H1 (cell line): ENCODE measurements around the gene PKDREJ. TPM values are rescaled to one million over a fixed set of nuclear protein-coding genes. Genes with fewer than 3 reads are reported as not detected.
A peak's percentile ranks its signal among the peaks of the same experiment; 100 is the strongest.

Source experiments
- CTCF ChIA-PET: fragments of 300-600 bp; sonication (Branson Sonifier 250); formaldehyde crosslinking; loops from one replicate; lab custom pipeline; 2021; ENCODE audit not compliant: partially characterized antibody; lab: Charles Lee
- POLR2A ChIA-PET: fragments of 300-600 bp; sonication (Branson Sonifier 250); formaldehyde crosslinking; loops from one replicate; lab custom pipeline; 2021; ENCODE audit warnings: inconsistent platforms; ENCODE audit not compliant: partially characterized antibody; lab: Charles Lee
- DNase-seq, 2 experiments: peaks; one replicate each; pipeline versions ENCODE4 v3.0.0 to v3.0.0-alpha.2; 2010 to 2022; ENCODE audit warnings: low spot score in 2 of 2, low read depth in 1 of 2, mixed read lengths in 1 of 2
- FAIRE-seq: peaks from 2 replicates; lab custom pipeline; 2011; peaks lifted over from hg19 to GRCh38; lab: Jason Lieb, UNC
- H2AFZ ChIP-seq: 2 replicates; pipeline ENCODE4 v1.8.1; 2012; ENCODE audit warnings: low read length, inconsistent platforms
- H2AK5ac ChIP-seq: 2 replicates; pipeline ENCODE4 v1.6.1; 2013; ENCODE audit warnings: low read depth, low read length
- H2BK120ac ChIP-seq: replicated peaks from 2 replicates; pipeline ENCODE3; 2013; ENCODE audit warnings: low read depth, low read length, inconsistent platforms
- H2BK12ac ChIP-seq: 2 replicates; pipeline ENCODE4 v1.6.1; 2013; ENCODE audit warnings: low read depth, low read length
- H2BK15ac ChIP-seq: 2 replicates; pipeline ENCODE4 v1.6.1; 2013; ENCODE audit warnings: low read length
- H2BK20ac ChIP-seq: 2 replicates; pipeline ENCODE4 v1.6.1; 2013; ENCODE audit warnings: low read length
- H2BK5ac ChIP-seq: 2 replicates; pipeline ENCODE4 v1.6.1; 2013; ENCODE audit warnings: low read depth, low read length
- H3K14ac ChIP-seq: 2 replicates; pipeline ENCODE4 v1.6.1; 2013; ENCODE audit warnings: inconsistent platforms; ENCODE audit not compliant: insufficient read length
- H3K18ac ChIP-seq: 2 replicates; pipeline ENCODE4 v1.6.1; 2013; ENCODE audit warnings: low read length; ENCODE audit errors: extremely low read depth
- H3K23ac ChIP-seq: 2 replicates; pipeline ENCODE4 v1.6.1; 2013; ENCODE audit warnings: inconsistent platforms; ENCODE audit not compliant: insufficient read length
- H3K23me2 ChIP-seq: 2 replicates; pipeline ENCODE4 v1.6.1; 2013; ENCODE audit warnings: low read depth, low read length
- H3K27ac ChIP-seq: 2 replicates; pipeline ENCODE4 v1.6.1; 2011; ENCODE audit warnings: low read depth, low read length, inconsistent platforms
- H3K27me3 ChIP-seq, 4 experiments: replicated peaks in 1 of 4; 1 replicate in 1 of 4; 2 replicates in 3 of 4; pipeline versions ENCODE4 v1.6.1 to v1.8.1; 2011 to 2013; ENCODE audit warnings: low read length in 3 of 4, mild to moderate bottlenecking in 3 of 4, inconsistent platforms in 2 of 4, mixed read lengths in 2 of 4, moderate library complexity in 1 of 4; ENCODE audit not compliant: control insufficient read depth in 3 of 4, insufficient read depth in 3 of 4; ENCODE audit errors: extremely low read depth in 1 of 4
- H3K36me3 ChIP-seq, 4 experiments: 2 replicates each; pipeline versions ENCODE4 v1.6.1 to v1.8.1; 2011 to 2013; ENCODE audit warnings: mild to moderate bottlenecking in 4 of 4, low read length in 3 of 4, moderate library complexity in 2 of 4, control low read depth in 1 of 4, inconsistent platforms in 1 of 4; ENCODE audit not compliant: insufficient read depth in 4 of 4, control insufficient read depth in 2 of 4
- H3K4ac ChIP-seq: replicated peaks from 2 replicates; pipeline ENCODE3; 2013; ENCODE audit warnings: low read length, low read depth, mixed read lengths, inconsistent platforms; ENCODE audit not compliant: insufficient read length
- H3K4me1 ChIP-seq, 4 experiments: replicated peaks in 1 of 4; 1 replicate in 1 of 4; 2 replicates in 3 of 4; pipeline versions ENCODE4 v1.6.1 to v1.8.1; 2011 to 2013; ENCODE audit warnings: low read length in 3 of 4, inconsistent platforms in 2 of 4, mixed read lengths in 1 of 4; ENCODE audit not compliant: insufficient read depth in 4 of 4, control insufficient read depth in 3 of 4
- H3K4me2 ChIP-seq, 2 experiments: 2 replicates each; pipeline versions ENCODE4 v1.6.1 to v1.8.1; 2011 to 2013; ENCODE audit warnings: low read depth in 2 of 2, low read length in 2 of 2, control low read depth in 1 of 2, inconsistent platforms in 1 of 2, mild to moderate bottlenecking in 1 of 2; ENCODE audit not compliant: insufficient read depth in 1 of 2
- H3K4me3 ChIP-seq, 4 experiments: fragments of 200-600, 300-600 bp in 1 of 4; sonication (generic), shearing (Covaris generic), sonication (Bioruptor Twin) in 1 of 4; 2 replicates each; pipeline versions ENCODE4 v1.5.1 to v1.8.1; 2011 to 2016; ENCODE audit warnings: low read length in 4 of 4, low read depth in 3 of 4, control low read depth in 2 of 4, inconsistent platforms in 2 of 4, mild to moderate bottlenecking in 2 of 4, mixed read lengths in 1 of 4, moderate library complexity in 1 of 4; ENCODE audit not compliant: insufficient read depth in 2 of 4; ENCODE audit errors: extremely low read depth in 1 of 4
- H3K56ac ChIP-seq: replicated peaks from 2 replicates; pipeline ENCODE3; 2013; ENCODE audit warnings: low read depth, mild to moderate bottlenecking, mixed read lengths, low read length, inconsistent platforms; ENCODE audit not compliant: insufficient read length
- H3K79me1 ChIP-seq: 2 replicates; pipeline ENCODE4 v1.6.1; 2013; ENCODE audit warnings: low read depth, low read length, control low read depth
- H3K79me2 ChIP-seq, 2 experiments: 2 replicates each; pipeline versions ENCODE4 v1.6.1 to v1.8.1; 2012 to 2013; ENCODE audit warnings: low read length in 2 of 2, mild to moderate bottlenecking in 2 of 2, inconsistent platforms in 1 of 2; ENCODE audit not compliant: insufficient read depth in 2 of 2, control insufficient read depth in 1 of 2
- H3K9ac ChIP-seq, 4 experiments: replicated peaks in 1 of 4; 1 replicate in 1 of 4; 2 replicates in 3 of 4; pipeline versions ENCODE4 v1.6.1 to v1.8.1; 2011 to 2013; ENCODE audit warnings: low read depth in 3 of 4, low read length in 3 of 4, control low read depth in 2 of 4, mild to moderate bottlenecking in 2 of 4, moderate library complexity in 2 of 4, inconsistent platforms in 1 of 4; ENCODE audit errors: extremely low read depth in 1 of 4
- H3K9me3 ChIP-seq, 2 experiments: 2 replicates each; pipeline versions ENCODE4 v1.6.1 to v1.8.1; 2012 to 2013; ENCODE audit warnings: mild to moderate bottlenecking in 2 of 2, moderate library complexity in 2 of 2, control low read depth in 1 of 2, inconsistent platforms in 1 of 2, low read depth in 1 of 2, low read length in 1 of 2, mixed read lengths in 1 of 2; ENCODE audit not compliant: insufficient read depth in 2 of 2
- H4K20me1 ChIP-seq, 2 experiments: replicated peaks in 1 of 2; 2 replicates each; pipeline versions ENCODE3 to v1.8.1; 2011 to 2013; ENCODE audit warnings: inconsistent platforms in 2 of 2, low read length in 2 of 2, mild to moderate bottlenecking in 1 of 2; ENCODE audit not compliant: insufficient read depth in 2 of 2, control insufficient read depth in 1 of 2
- H4K5ac ChIP-seq: 2 replicates; pipeline ENCODE4 v1.6.1; 2013; ENCODE audit warnings: low read length, low read depth, mixed read lengths, inconsistent platforms; ENCODE audit not compliant: insufficient read length
- H4K8ac ChIP-seq: 2 replicates; pipeline ENCODE4 v1.8.0; 2013; ENCODE audit warnings: mild to moderate bottlenecking, moderate library complexity, low read length, inconsistent platforms; ENCODE audit not compliant: insufficient read depth; ENCODE audit errors: extremely low read depth
- H4K91ac ChIP-seq: replicated peaks from 2 replicates; pipeline ENCODE3; 2013; ENCODE audit warnings: low read length, mixed read lengths, inconsistent platforms; ENCODE audit not compliant: insufficient read length
- ASH2L ChIP-seq: fragments of 200-600, 300-600 bp; sonication (generic); IDR thresholded peaks from one replicate; pipeline ENCODE4 v1.7.1; 2017; ENCODE audit warnings: low read length
- CBX5 ChIP-seq: fragments of 300-800, 300-1000 bp; sonication (generic); IDR thresholded peaks from 2 replicates; pipeline ENCODE4 v1.7.1; 2016; ENCODE audit warnings: antibody characterized with exemption, low read length, low read depth
- CHD2 ChIP-seq: IDR thresholded peaks from 2 replicates; pipeline ENCODE4 v1.6.1; 2012; ENCODE audit warnings: low read length, improper control_type of control experiment
- GABPA ChIP-seq: IDR thresholded peaks from 2 replicates; pipeline ENCODE4 v1.6.1; 2011; ENCODE audit warnings: mild to moderate bottlenecking, low read length, moderate library complexity, borderline replicate concordance; ENCODE audit not compliant: insufficient read depth
- KDM1A ChIP-seq: fragments of 200-600, 300-600 bp; sonication (generic); IDR thresholded peaks from 2 replicates; pipeline ENCODE4 v1.7.1; 2016; ENCODE audit warnings: mild to moderate bottlenecking, low read length, borderline replicate concordance
- KDM4A ChIP-seq: IDR thresholded peaks from one replicate; pipeline ENCODE4 v1.7.1; 2012; ENCODE audit warnings: low read depth, mild to moderate bottlenecking, moderate library complexity, low read length, inconsistent platforms; ENCODE audit not compliant: severe bottlenecking
- KDM5A ChIP-seq: fragments of 200-600 bp; IDR thresholded peaks from 2 replicates; pipeline ENCODE4 v1.7.1; 2012; ENCODE audit warnings: mild to moderate bottlenecking, low read length, inconsistent platforms, mixed read lengths
- SAP30 ChIP-seq: fragments of 300-600 bp; sonication (generic); IDR thresholded peaks from 2 replicates; pipeline ENCODE4 v1.7.1; 2012; ENCODE audit warnings: low read length, moderate library complexity, mild to moderate bottlenecking, inconsistent platforms; ENCODE audit not compliant: insufficient read depth, insufficient replicate concordance
- SIN3A ChIP-seq, 2 experiments: IDR thresholded peaks in 1 of 2; conservative IDR thresholded peaks in 1 of 2; 2 replicates each; pipeline ENCODE4 v1.6.1; 2011 to 2012; ENCODE audit warnings: low read length in 2 of 2, improper control_type of control experiment in 1 of 2, low read depth in 1 of 2, mild to moderate bottlenecking in 1 of 2
- TAF1 ChIP-seq: IDR thresholded peaks from 2 replicates; pipeline ENCODE4 v1.6.1; 2011; ENCODE audit warnings: mild to moderate bottlenecking, low read depth, low read length
- TCF12 ChIP-seq: IDR thresholded peaks from 2 replicates; pipeline ENCODE4 v1.6.1; 2011; ENCODE audit warnings: low read depth, mild to moderate bottlenecking, low read length
- ZNF274 ChIP-seq: IDR thresholded peaks from 2 replicates; pipeline ENCODE4 v1.7.0; 2012; ENCODE audit warnings: low read length, borderline replicate concordance; ENCODE audit errors: extremely low read depth
- WGBS, 2 experiments: shearing (Covaris generic) in 1 of 2; methylation state at CpG; one replicate each; pipeline versions ENCODE4 v1.1.6 to v1.1.7; 2013 to 2015; ENCODE audit warnings: low lambda C conversion rate in 2 of 2, mixed read lengths in 2 of 2, inconsistent platforms in 1 of 2, low coverage in 1 of 2, missing lambda C conversion rate in 1 of 2; ENCODE audit not compliant: insufficient replicate concordance in 2 of 2, insufficient coverage in 1 of 2, insufficient read length in 1 of 2; ENCODE audit errors: extremely low coverage in 1 of 2, missing lambda C conversion rate in 1 of 2; 5-methylcytosine and 5-hydroxymethylcytosine counted together
- polyA plus RNA-seq, 7 experiments: library from polyadenylated mRNA; depleted of rRNA in 3 of 7; stranded (reverse) in 5 of 7; unstranded in 2 of 7; fragments of >200 nt in 5 of 7; fragments of 200-250 nt in 2 of 7; gene quantifications; 1 replicate in 5 of 7; 2 replicates in 1 of 7; 4 replicates in 1 of 7; pipeline versions ENCODE4 v1.2.1 to v1.2.3, GENCODE V29; 2011 to 2013; ENCODE audit warnings: missing spikeins in 2 of 7, mixed read lengths in 2 of 7
- total RNA-seq: library from RNA; stranded (reverse); fragmentation: NEBNext Ultra II Directional; extraction: Animal tissue kit (Norgen Biotek cat#: 25700); gene quantifications from 2 replicates; pipeline ENCODE4 v1.2.1, GENCODE V29; 2021

The PKDREJ gene
- total and polyA plus RNA-seq, 2 of the 8 experiments (the other 6 are each of a cell fraction or from before 2014, with no cell fraction given), result 0.02 to 0.04 TPM

DNA sequence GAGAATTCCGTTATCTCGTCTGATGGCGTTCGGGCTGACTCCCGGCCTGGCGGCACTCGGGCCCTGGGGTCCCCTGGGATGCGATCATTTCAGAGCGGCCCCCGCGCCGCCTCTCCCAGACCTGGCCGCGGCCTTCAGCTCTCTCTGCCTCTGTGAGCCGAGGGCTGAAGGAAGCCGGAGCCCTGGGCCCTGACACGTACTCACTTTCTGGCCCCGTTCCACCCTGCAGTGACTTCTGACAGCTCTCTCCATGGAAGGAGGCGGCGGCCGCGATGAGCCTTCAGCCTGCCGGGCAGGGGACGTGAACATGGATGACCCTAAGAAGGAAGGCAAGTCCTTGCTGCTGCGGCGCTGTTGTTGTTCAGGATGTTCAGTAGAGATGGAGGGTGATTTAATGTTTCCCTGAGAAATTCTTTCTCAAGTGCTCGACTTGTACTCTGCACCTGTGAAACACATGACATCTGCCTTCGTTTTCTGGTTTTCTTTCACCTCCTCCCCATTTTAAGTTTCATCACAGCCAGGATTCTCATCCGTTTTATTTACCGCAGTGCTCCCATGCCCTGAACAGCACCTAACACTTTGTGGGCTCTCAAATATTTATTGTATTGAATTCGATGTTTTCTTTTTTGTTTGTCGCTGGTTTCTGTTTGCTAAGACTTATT lies 34.1 kb upstream of the PKDREJ start:
- FAIRE-seq (no peak), DNase-seq (no peak)
- Histone ChIP-seq H3K4me1 (peaks cover 4 to 11% (median 5%) of the 10 kb centered on the region in 4 experiments; a peak in 4 of 7 replicates), H2BK12ac (no peak overlapping the region), H3K4me3 (peak overlapping the region; percentile 56 to 87 (median 76)), H4K5ac (no peak overlapping the region), H3K4ac (no peak overlapping the region), H4K20me1 (peaks cover 4 to 6% of the 10 kb centered on the region in 2 experiments), H2AFZ (no peak overlapping the region), H4K8ac (no peak overlapping the region; the same call in 1 of the 2 replicates), H3K23me2 (peaks cover 14% of the 10 kb centered on the region), H3K79me1 (peaks cover 4% of the 10 kb centered on the region; the same call in 1 of the 2 replicates), H3K36me3 (peaks cover 8 to 26% (median 17%) of the 10 kb centered on the region in 4 experiments; a peak in 7 of 8 replicates), H2BK120ac (no peak overlapping the region), H3K9ac (peak overlapping the region in 3 of 4 experiments; percentile 25 to 35 (median 26); a peak in 5 of 7 replicates), H3K4me2 (peak overlapping the region; percentile 79 to 96), H3K27me3 (no peaks in the 10 kb centered on the region), H2BK5ac (no peak overlapping the region), H3K14ac (no peak overlapping the region), H3K23ac (no peak overlapping the region), H2BK15ac (no peak overlapping the region), H2BK20ac (no peak overlapping the region), H3K27ac (no peak overlapping the region; the same call in 1 of the 2 replicates), H3K18ac (no peak overlapping the region), H3K56ac (no peak overlapping the region), H3K9me3 (no peaks in the 10 kb centered on the region), H4K91ac (no peak overlapping the region), H2AK5ac (no peak overlapping the region), H3K79me2 (peaks cover 0 to under 1% of the 10 kb centered on the region in 2 experiments; a peak in 1 of 4 replicates)
- POLR2A ChIA-PET, result interaction anchor here (0.7 to 2.2 kb wide), 7 partner anchors 10 to 163 kb away, joined by 3 to 10 read pairs (median 4); partner anchors contain the start of gene TTC38
- WGBS, 2 experiments, result 11% methylated on average over 31 of the region's 32 CpGs; no CpG with 5 or more reads in 1 of the 2 experiments
- CTCF ChIA-PET, result no interaction called here
- TF ChIP-seq SAP30, result peak; percentile 91
- 0 out of 2 replicates have a peak, but pooled peaks have one; percentile 28 for TF ChIP-seq KDM5A
- no peak for TF ChIP-seq CHD2
- peak; percentile 9 for TF ChIP-seq ASH2L
- peak; percentile 41 for TF ChIP-seq KDM4A
- no peak for TF ChIP-seq TCF12
- no peak for TF ChIP-seq TAF1
- TF ChIP-seq CBX5, result no peak
- no peak for TF ChIP-seq KDM1A
- no peak for TF ChIP-seq ZNF274
- peak in 1 of 2 experiments; percentile 62; a peak in 2 of 4 replicates for TF ChIP-seq SIN3A (conservative IDR thresholded peaks at IDR 0.05 in 1 of 2, IDR thresholded peaks at IDR 0.05 in 1 of 2; ENCODE audit: low read depth in 1 of 2, low read length in 2 of 2)
- no peak for TF ChIP-seq GABPA
